HepG2 (cell line): Measurements from ENCODE around the gene B3GAT3. TPM values are rescaled to one million over a fixed set of nuclear protein-coding genes. Genes with fewer than 3 reads are reported as not detected.

Experiments
- ATM ChIP-seq: fragments of 450-650 bp; IDR thresholded peaks from 2 replicates; pipeline ENCODE4 v1.7.1; 2017; ENCODE audit warnings: mild to moderate bottlenecking, borderline replicate concordance
- BORCS8-MEF2B ChIP-seq: sonication (generic); formaldehyde crosslinking; IDR thresholded peaks from 2 replicates; pipeline ENCODE4 v1.8.0; 2022; ENCODE audit warnings: mild to moderate bottlenecking, missing genetic modification reagents
- CSRNP1 ChIP-seq: sonication (generic); formaldehyde crosslinking; IDR thresholded peaks from 2 replicates; pipeline ENCODE4 v1.8.1; 2023; ENCODE audit warnings: mild to moderate bottlenecking, missing genetic modification reagents
- FLYWCH1 ChIP-seq: sonication (generic); formaldehyde crosslinking; IDR thresholded peaks from 2 replicates; pipeline ENCODE4 v1.8.1; 2023; ENCODE audit warnings: mild to moderate bottlenecking, missing genetic modification reagents
- FOXO4 ChIP-seq: sonication (generic); formaldehyde crosslinking; conservative IDR thresholded peaks from 2 replicates; pipeline ENCODE4 v1.8.1; 2023; ENCODE audit warnings: missing genetic modification reagents
- GLI4 ChIP-seq: sonication (generic); formaldehyde crosslinking; IDR thresholded peaks from 2 replicates; pipeline ENCODE4 v1.5.1; 2020; ENCODE audit warnings: missing genetic modification reagents, mild to moderate bottlenecking, moderate library complexity, borderline replicate concordance
- GLMP ChIP-seq: sonication (generic); formaldehyde crosslinking; IDR thresholded peaks from 2 replicates; pipeline ENCODE4 v1.9.0; 2021; ENCODE audit warnings: missing genetic modification reagents, mild to moderate bottlenecking, borderline replicate concordance
- HCFC1 ChIP-seq: fragments of 150-350 bp; IDR thresholded peaks from 2 replicates; pipeline ENCODE4 v1.6.1; 2014; ENCODE audit warnings: low read depth, low read length
- MXD1 ChIP-seq: sonication (generic); formaldehyde crosslinking; IDR thresholded peaks from 2 replicates; pipeline ENCODE4 v1.4.0; 2020; ENCODE audit warnings: mild to moderate bottlenecking, missing genetic modification reagents
- NFE2L2 ChIP-seq: fragments of 150-350 bp; IDR thresholded peaks from 2 replicates; pipeline ENCODE4 v1.6.1; 2014; ENCODE audit warnings: low read length
- REXO4 ChIP-seq: sonication (generic); formaldehyde crosslinking; IDR thresholded peaks from 2 replicates; pipeline ENCODE4 v1.8.0; 2022; ENCODE audit warnings: missing genetic modification reagents, mild to moderate bottlenecking, borderline replicate concordance
- SKI ChIP-seq: fragments of 450-650 bp; IDR thresholded peaks from one replicate; pipeline ENCODE4 v1.6.1; 2018; ENCODE audit warnings: mild to moderate bottlenecking; ENCODE audit not compliant: partially characterized antibody
- SOX13 ChIP-seq, 3 experiments: fragments of 450-650 bp in 1 of 3; sonication (generic) in 1 of 3; formaldehyde crosslinking in 1 of 3; IDR thresholded peaks in 2 of 3; conservative IDR thresholded peaks in 1 of 3; 2 replicates each; pipeline versions ENCODE4 v1.5.0 to v1.6.1; 2016 to 2020; ENCODE audit warnings: antibody characterized with exemption in 1 of 3, mild to moderate bottlenecking in 1 of 3, missing compliant biosample characterization in 1 of 3, missing genetic modification reagents in 1 of 3, moderate library complexity in 1 of 3
- SP5 ChIP-seq: IDR thresholded peaks from 2 replicates; pipeline ENCODE4 v1.6.1; 2016; ENCODE audit warnings: low read depth, borderline replicate concordance
- XRCC5 ChIP-seq: fragments of 200-400 bp; formaldehyde crosslinking; optimal IDR thresholded peaks from 2 replicates; pipeline ENCODE3; 2017; ENCODE audit warnings: mild to moderate bottlenecking, low read length
- ZBTB42 ChIP-seq: sonication (generic); formaldehyde crosslinking; IDR thresholded peaks from 2 replicates; pipeline ENCODE4 v1.5.0; 2020; ENCODE audit warnings: mild to moderate bottlenecking, missing genetic modification reagents
- ZFX ChIP-seq: sonication (generic); formaldehyde crosslinking; IDR thresholded peaks from 2 replicates; pipeline ENCODE4 v1.4.0; 2020; ENCODE audit warnings: mild to moderate bottlenecking, low read depth, missing genetic modification reagents, moderate library complexity
- ZFY ChIP-seq: sonication (generic); formaldehyde crosslinking; IDR thresholded peaks from 2 replicates; pipeline ENCODE4 v1.4.0; 2020; ENCODE audit warnings: missing genetic modification reagents
- ZNF24 ChIP-seq: fragments of 450-650 bp; IDR thresholded peaks from 2 replicates; pipeline ENCODE4 v1.6.1; 2017; ENCODE audit warnings: antibody characterized with exemption, mild to moderate bottlenecking
- ZNF432 ChIP-seq: sonication (generic); formaldehyde crosslinking; IDR thresholded peaks from 2 replicates; pipeline ENCODE4 v1.5.0; 2020; ENCODE audit warnings: missing genetic modification reagents, mild to moderate bottlenecking, borderline replicate concordance
- ZNF546 ChIP-seq: sonication (generic); formaldehyde crosslinking; conservative IDR thresholded peaks from 2 replicates; pipeline ENCODE4 v1.8.1; 2023; ENCODE audit warnings: mild to moderate bottlenecking, missing genetic modification reagents
- ZNF790 ChIP-seq: sonication (generic); formaldehyde crosslinking; IDR thresholded peaks from 2 replicates; pipeline ENCODE4 v1.8.0; 2022; ENCODE audit warnings: missing genetic modification reagents, mild to moderate bottlenecking, borderline replicate concordance
- ZNF816 ChIP-seq: sonication (generic); formaldehyde crosslinking; IDR thresholded peaks from 2 replicates; pipeline ENCODE4 v1.8.0; 2022; ENCODE audit warnings: missing genetic modification reagents, mild to moderate bottlenecking, borderline replicate concordance
- ZNF883 ChIP-seq: sonication (generic); formaldehyde crosslinking; IDR thresholded peaks from 2 replicates; pipeline ENCODE4 v1.5.1; 2020; ENCODE audit warnings: mild to moderate bottlenecking, missing genetic modification reagents; ENCODE audit errors: not compliant biosample characterization
- polyA plus RNA-seq, 8 experiments: library from polyadenylated mRNA; depleted of rRNA in 3 of 8; stranded (reverse) in 7 of 8; unstranded in 1 of 8; fragments of >200 nt; fragmentation: Illumina TruSeq in 4 of 8; extraction: Trizol in 4 of 8; gene quantifications; 2 replicates each; pipeline versions ENCODE4 v1.2.1 to v1.2.3, GENCODE V29; 2011 to 2016; ENCODE audit warnings: low read depth in 4 of 8, missing spikeins in 1 of 8, mixed read lengths in 1 of 8; ENCODE audit not compliant: insufficient read depth in 1 of 8
- total RNA-seq, 5 experiments: library from RNA; depleted of rRNA; stranded (reverse); fragments of >200 nt; fragmentation: Illumina TruSeq; extraction: Trizol; gene quantifications; 2 replicates each; pipeline ENCODE4 v1.2.3, GENCODE V29; 2016; ENCODE audit warnings: low read depth in 1 of 5
- TF ChIP-seq, protein P1 (sequence below): sonication (generic); formaldehyde crosslinking; IDR thresholded peaks from 2 replicates; pipeline ENCODE4 v1.5.0; 2020; ENCODE audit warnings: missing genetic modification reagents

The B3GAT3 gene
- total and polyA plus RNA-seq, 2 of the 13 experiments (the other 11 are each of a cell fraction or from before 2014, with no cell fraction given): 21.3 to 26.1 TPM

DNA sequence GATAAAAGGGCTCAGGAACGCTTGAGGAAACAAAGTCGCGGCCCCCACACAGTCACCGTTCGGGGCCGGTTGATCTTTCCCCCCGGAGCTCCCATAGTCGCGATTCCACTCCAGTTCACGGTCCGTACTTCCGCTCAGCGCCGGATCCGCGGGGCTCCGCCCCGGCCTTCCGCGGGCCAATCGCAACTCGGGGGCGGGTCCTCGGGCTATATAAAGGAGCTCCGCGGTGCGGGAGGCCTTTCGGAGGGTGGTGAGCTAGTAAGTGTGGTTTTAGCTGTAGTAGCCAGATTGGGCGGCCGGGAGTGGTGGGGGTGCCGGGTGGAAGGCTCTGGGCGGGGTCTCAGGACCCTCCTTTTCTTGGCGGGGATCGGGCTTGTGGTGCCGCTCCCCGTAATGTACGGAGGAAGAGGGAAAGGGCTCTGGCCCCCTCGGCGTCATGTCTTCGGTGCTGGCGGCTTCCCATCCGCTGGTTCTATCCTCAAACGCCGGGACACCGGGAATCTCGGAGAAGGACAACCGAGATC lies 43.4 kb upstream of the B3GAT3 start, which contains the start of the genes C11orf98 and CSKMT (continued):
- peak; percentile 63; the same call in 1 of the 2 replicates for TF ChIP-seq MXD1 (CRISPR knock-in tag)
- TF ChIP-seq ZNF24: no peak
- no peak for TF ChIP-seq GLI4
- TF ChIP-seq GLMP: no peak
- peak; percentile 49; the same call in 1 of the 2 replicates for TF ChIP-seq ZNF546 (CRISPR knock-in tag)
- no peak for TF ChIP-seq FOXO4 (CRISPR knock-in tag)
- peak; percentile 76; the same call in 1 of the 2 replicates for TF ChIP-seq ZBTB42 (CRISPR knock-in tag)
- no peak for TF ChIP-seq FLYWCH1 (CRISPR knock-in tag)
- peak; percentile 91 for TF ChIP-seq ZFX (CRISPR knock-in tag)
- TF ChIP-seq CSRNP1: no peak
- 0 out of 2 replicates have a peak, but pooled peaks have one; percentile 46 for TF ChIP-seq SOX13 (IDR thresholded peaks at IDR 0.05)
- TF ChIP-seq SOX13 (CRISPR knock-in tag; conservative IDR thresholded peaks at IDR 0.05 in 1 of 2, IDR thresholded peaks at IDR 0.05 in 1 of 2): peak in 1 of 2 experiments; percentile 40; a peak in 3 of 4 replicates
- TF ChIP-seq, protein P1, sequence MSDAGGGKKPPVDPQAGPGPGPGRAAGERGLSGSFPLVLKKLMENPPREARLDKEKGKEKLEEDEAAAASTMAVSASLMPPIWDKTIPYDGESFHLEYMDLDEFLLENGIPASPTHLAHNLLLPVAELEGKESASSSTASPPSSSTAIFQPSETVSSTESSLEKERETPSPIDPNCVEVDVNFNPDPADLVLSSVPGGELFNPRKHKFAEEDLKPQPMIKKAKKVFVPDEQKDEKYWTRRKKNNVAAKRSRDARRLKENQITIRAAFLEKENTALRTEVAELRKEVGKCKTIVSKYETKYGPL: no peak
- 0 out of 2 replicates have a peak, but pooled peaks have one; percentile 10 for TF ChIP-seq ZNF790 (CRISPR knock-in tag)
- TF ChIP-seq BORCS8-MEF2B: peak; percentile 55
- TF ChIP-seq ZFY: peak; percentile 94
- TF ChIP-seq SKI: no peak
- peak; percentile 28 for TF ChIP-seq XRCC5
- TF ChIP-seq ZNF883 (CRISPR knock-in tag): peak; percentile 54
- TF ChIP-seq NFE2L2: no peak
- TF ChIP-seq ATM: no peak
- TF ChIP-seq REXO4 (CRISPR knock-in tag): 0 out of 2 replicates have a peak, but pooled peaks have one; percentile 9
- TF ChIP-seq ZNF432 (CRISPR knock-in tag): no peak
- peak; percentile 35; the same call in 1 of the 2 replicates for TF ChIP-seq SP5 (CRISPR knock-in tag)
- TF ChIP-seq HCFC1: no peak; the same call in 1 of the 2 replicates
- no peak; the same call in 1 of the 2 replicates for TF ChIP-seq ZNF816 (CRISPR knock-in tag)
